ENCODE results near the gene HTR5A.
"Not testable (repeated sequence)": the region's sequence is repeated elsewhere in the genome, so short reads cannot be mapped to it uniquely, and the experiment has no call there.

HTR5A gene

DNA sequence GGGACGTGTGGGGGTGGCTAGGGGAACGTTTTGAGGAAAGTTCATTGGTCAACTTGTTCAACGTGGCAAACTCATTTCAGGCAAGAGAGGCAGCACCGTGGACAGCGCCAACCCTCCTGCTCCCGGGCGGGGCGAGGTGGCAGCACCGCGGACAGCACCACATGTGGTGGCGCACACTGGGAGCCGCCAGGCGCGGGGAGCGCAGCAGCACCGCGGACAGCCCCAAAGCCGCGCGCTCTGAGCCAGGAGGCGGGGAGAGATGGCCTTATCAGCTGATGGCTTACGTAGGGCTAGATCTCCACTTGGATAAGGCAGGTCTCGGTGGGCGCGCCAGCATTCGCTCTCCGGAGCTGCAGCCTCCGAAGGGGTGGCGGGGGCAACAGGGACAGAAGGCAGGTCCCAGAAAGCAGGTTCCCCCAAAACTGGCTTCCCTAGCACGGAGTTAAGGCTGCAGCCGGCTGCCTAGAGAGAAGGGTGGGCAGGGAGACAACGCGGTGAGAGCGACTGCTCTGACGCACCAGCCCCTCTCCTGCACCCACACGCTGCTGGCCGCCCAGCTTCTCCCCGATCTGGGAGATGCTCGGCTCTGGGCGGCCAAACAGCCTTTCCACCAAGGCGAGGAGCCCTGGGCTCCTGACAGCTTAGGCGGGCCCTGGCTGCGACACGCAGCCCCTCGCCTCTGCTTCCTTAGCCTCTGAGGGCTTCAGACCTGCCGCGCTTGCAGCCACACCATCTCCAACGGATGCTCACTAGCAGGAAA is at the start of gene HTR5A:
HTR5A (plus strand) TSS at position 333 of the 760 bp plus-strand sequence. CDS start 576 bp downstream, outside the sequence.
- peak; percentile 34 to 71 (median 46) for DNase-seq

DNA sequence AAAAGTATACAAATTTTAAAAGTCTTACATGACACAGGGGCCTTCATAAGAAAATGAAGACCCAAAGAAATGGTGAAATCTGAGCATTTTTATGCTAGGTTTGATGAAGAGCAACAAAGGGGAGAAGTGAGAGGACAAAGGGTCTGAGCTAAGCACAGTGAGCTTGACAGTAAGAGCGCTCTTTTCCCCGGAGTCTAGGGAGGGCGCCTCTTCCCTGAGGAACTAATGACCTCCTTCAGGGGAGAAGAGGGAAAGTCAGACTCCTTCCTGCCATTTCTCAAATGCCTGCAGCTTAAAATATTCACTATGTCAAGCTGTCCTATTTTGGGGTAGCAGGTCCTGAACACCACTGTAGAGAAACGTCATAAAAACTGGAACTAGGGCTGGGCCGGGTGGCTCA is 49.1 kb upstream of the HTR5A start:
- no peak for DNase-seq

DNA sequence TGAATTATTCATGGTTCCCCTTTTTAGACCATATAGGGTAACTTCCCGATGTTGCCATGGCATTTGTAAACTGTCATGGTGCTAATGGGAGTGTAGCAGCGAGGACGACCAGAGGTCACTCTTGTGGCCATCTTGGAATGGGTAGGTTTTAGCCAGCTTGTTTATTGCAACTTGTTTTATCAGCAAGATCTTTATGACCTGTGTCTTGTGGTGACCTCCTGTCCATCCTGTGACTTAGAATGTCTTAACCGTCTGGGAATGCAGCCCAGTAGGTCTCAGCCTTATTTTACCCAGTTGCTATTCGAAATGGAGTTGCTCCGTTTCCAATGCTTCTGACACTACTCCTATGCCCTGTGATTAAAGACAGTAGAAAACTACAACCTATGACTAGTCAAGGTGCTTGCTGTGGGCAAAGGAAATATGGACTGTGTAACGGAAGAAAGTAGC is 48.4 kb upstream of the HTR5A start:
- no peak for DNase-seq

DNA sequence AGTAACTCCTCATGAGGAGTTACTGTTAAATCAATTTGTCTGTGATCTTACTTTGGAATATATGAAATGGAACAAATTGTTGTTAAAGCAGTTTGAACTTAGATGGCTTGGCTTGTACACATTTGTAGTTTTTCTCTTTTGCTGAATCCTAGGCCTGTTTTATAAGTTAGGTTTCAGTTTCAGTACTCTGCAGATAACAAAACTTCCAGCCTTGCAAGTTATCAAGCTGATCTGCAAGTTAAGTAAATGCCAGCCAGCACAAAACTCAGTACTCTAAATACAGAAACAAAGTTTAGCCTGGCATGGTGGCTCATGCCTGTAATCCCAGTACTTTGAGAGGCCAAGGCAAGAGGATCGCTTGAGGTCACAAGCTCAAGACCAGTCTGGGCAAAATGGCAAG is 42.2 kb upstream of the HTR5A start:
- DNase-seq = no peak

DNA sequence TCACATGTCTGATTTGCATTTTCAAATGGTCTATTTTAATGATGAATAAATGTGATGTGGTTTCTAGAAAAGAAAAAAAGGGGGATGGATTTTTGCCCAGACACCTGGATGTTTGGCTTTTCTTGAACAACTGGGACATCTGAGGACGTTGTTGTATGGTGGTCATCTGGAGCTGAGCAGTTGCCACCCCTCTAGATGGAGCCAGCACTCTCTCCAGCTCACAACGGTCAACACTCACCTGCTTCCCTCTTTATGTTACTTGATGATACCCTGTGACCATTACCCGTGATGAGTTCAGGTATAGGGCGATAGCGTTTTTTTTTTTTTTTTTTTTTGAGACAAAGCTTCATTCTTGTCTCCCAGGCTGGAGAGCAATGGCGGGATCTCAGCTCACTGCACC is 37.1 kb upstream of the HTR5A start:
- no peak for DNase-seq

DNA sequence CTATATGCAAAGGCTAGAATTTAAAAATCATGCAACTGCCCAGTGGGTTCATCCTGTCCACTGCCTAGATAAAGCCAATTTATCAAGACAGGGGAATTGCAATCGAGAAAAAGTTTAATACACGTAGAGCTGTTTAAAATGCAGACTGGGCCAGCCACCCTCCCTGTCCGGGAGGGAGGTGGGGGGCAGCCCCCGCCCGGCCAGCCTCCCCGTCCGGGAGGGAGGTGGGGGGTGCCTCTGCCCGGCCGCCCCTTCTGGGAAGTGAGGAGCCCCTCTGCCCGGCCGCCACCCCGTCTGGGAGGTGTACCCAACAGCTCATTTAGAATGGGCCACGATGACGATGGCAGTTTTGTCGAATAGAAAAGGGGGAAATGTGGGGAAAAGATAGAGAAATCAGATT is 35.6 kb upstream of the HTR5A start:
- not testable (repeated sequence) for DNase-seq

DNA sequence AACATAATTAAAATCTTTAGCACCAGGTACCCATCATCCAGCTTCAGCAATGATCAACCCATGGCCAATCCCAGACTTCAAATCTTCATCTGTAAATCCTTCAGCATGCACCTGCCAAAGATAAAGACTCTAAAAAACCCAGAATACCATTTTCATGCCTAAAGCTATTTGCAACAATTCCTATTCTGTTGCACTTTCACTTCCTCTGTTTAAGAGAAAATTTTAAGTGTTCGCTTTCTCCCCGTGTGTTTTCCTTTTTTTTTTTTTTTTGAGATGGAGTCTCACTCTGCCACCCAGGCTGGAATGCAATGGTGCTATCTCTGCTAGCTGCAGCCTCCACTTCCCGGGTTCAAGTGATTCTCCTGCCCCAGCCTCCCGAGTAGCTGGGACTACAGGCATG is 31.8 kb upstream of the HTR5A start:
- no peak for DNase-seq

DNA sequence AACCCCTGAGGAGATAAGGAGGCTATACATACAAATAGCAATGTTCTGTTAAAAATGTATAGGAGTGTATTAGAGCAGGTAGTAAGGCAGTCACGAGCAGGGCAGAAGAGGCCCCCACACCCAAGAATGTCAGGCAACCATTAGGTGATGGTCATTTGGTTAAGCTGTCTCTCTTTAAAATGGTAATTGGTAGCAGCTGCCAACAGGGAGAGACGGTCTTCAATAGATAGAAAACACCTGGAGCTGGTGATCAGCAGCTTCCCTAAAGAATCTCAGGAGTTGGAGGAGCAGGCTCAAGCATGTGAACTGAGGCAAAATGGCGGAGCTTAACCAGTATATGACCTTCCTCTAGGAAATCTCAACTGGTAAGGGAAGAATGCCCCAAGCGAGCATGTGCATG is 26.4 kb upstream of the HTR5A start:
- DNase-seq = no peak

DNA sequence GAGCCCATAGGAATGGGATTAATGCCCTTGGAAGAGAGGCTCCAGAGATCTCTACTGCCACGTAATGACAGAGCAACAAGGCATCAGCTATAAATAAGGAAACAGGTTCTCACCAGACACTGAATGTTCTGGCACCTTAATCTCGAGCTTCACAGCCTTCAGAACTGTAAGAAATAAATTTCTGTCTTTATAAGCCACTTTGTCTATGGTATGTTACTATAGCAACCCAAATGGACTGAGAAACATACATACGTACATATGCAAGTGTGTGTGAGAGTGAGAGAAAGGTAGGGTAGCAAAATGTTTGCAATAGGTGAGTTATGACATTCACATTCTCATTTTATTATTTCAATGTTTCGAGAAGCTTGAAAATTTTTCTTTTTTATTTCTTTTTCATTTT is 22.1 kb upstream of the HTR5A start:
- no peak for DNase-seq

DNA sequence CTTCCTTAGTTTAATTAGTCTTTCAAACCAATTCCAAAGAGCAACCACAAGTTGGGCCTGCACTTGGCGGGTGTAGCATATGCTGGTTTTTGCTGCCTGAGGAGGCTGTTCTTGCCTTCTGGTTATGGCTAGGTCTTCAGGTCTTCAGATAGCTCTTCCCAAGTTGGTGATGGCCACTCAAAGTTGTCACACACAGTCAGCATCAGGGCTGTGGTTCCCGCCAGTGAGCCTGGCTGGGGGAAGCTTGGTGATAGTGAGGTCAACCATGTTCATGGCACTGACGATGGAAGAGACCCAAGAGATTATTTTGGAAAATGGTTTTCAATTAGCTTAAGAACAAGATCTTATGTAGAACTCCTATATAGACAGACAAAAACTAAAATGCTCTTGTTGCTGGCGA is 18.8 kb upstream of the HTR5A start:
- DNase-seq = no peak

DNA sequence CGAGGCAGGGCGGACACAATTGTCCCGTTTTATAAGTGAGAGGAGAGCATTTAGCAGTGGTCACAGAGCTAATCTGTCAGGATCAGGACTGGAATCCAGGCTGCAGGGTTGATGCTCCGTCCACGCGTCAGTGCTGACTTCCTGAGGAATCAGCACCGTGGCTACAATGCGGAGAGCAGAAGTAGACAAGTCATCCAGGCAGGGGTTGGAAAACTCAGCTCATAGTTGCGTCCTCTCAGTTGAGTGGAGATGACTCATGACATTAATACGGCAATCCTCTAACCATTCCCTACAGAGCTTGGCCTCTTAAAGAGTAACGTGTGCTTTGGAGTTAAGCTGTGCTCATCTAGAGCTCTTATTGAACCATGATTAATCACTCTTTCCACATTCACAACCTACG is 17.1 kb upstream of the HTR5A start:
- DNase-seq = no peak

DNA sequence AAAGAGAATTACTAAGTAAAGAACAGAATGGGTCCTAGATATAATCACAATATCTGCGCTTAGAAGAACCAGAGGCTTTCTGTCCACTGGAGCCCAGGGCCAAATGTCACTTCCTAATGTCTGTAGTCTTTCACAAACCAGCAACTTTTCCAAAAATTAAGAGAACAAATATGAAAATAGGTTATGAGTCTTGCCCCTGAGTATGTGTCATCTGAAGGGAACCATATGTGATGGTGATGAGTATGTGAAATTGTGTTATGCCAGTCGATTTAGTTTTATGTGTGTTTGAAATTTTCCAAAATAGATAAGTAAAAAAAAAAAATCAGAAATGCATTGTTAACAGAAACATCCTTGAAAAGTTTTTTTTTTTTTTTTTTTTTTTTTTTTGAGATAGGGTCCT is 15.4 kb upstream of the HTR5A start:
- no peak for DNase-seq

DNA sequence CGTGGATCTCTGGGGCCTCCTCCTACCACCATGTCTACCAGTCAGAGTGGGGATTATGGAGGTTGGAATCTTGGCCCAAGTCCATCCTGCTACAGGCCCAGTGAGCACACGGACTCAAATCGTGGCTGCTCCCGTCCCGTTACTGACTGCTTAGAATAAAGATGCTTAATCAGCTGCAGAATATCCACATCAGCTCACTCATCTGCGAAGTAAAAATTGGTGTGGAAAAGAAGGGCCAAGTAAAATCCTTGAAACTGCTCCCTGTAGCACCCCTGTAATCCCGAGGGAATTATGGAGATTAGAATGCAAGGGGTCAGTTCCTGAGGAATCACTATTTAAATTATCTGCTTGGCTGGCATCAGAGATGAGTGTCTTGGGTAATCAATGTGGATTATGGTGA is 13.0 kb upstream of the HTR5A start:
- no peak for DNase-seq

DNA sequence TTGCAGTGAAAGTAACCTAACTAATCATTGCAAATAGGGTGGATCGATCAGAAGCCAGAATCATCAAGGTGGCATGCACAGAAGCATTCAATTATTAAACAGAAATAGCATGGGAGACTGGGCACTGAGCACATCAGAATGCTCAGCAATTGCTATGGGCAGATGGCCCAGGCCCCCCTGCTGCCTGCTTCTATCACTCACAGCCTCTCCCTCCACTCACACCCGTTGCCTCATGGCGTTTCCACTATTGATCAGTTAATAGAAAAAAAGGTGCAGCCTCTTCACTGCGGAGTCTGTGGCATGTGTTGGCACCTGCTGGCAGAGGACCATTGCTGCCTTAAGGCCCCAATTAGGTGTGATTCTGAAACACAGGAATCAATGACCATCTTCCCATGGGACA is 11.2 kb upstream of the HTR5A start:
- DNase-seq = no peak

DNA sequence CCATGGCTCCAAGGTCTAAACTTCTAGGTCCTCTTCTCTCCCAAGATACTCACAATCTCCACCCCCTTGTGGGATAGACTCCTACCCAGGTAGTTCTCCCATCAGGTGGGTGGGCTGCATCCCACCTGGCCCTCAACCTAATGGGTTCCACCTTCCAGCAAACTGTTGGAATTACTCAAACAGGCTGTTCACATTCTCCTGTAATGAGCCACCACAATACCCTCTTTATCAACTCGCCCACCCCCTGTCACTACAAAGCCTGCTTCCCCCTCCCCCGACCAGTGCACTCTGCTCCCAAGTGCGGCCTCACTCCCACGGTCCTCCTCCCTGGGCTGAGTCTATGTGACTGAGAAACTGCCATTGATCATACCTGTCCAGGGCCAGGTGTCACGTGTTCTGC is 10.4 kb upstream of the HTR5A start:
- DNase-seq = no peak

DNA sequence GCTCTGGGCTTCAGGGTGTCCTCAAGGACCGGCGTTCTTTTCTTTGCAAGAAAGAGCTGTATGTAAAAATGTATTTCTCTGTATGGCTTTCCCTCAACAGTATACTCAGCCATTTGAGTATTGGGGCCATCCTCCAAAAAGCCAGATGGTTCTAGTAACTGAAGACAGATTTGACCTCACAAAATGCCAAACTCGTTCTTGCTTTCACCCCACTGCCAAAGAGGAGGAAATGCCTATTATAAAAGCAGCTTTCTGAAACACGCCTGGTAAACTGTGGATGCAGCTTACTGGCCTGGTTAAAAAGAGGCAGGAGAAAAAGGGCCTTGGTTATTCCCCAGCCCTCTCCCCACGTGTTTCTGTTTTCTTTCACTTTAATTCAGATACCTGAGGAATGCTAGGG is 7.7 kb upstream of the HTR5A start:
- DNase-seq = no peak

DNA sequence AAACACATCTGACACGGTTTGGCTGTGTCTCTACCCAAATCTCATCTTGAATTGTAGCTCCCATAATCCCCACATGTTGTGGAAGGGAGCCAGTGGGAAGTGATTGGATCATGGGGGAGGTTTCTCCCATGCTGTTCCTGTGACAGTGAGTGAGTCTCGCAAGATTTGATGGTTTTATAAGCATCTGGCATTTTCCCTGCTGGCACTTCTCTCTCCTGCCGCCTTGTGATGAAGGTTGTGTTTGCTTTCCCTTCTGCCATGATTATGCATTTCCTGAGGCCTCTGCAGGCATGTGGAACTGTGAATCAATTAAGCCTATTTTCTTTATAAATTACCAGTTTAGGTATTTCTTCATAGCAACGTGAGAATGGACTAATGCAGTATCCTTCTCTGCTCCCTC is 5.9 kb upstream of the HTR5A start:
- no peak for DNase-seq

DNA sequence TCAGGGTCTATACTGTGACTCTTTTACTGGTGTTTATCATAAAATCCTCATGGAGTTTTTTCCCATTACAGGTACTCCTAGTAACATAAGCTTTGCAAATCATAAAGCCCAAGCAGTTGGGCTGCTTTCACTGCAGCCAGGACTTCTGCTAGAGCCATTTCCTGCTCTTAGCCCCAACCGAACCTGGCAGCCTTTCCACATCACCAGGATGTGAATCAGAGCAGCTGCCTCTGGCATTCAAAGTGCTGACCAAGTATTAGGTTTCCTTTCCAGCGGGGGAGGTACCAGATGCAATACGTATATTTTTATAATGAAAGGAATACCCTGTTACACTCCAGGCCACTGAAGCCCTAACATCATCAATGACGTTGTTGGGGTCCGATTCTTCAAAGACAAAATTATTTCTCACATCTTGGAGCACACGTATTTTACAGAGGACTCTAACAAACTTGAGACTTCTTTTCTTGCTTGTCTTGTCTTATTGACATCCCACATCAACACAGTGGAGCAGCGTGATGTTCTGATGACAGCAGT is 3.6 kb upstream of the HTR5A start:
- no peak for DNase-seq

DNA sequence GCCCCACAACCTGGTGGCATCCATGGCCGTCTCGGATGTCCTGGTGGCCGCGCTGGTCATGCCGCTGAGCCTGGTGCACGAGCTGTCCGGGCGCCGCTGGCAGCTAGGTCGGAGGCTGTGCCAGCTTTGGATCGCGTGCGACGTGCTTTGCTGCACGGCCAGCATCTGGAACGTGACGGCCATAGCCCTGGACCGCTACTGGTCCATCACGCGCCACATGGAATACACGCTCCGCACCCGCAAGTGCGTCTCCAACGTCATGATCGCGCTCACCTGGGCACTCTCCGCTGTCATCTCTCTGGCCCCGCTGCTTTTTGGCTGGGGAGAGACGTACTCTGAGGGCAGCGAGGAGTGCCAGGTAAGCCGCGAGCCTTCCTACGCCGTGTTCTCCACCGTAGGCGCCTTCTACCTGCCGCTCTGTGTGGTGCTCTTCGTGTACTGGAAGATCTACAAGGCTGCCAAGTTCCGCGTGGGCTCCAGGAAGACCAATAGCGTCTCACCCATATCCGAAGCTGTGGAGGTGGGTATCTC is 1.1 kb downstream of the HTR5A start:
- DNase-seq = no peak

DNA sequence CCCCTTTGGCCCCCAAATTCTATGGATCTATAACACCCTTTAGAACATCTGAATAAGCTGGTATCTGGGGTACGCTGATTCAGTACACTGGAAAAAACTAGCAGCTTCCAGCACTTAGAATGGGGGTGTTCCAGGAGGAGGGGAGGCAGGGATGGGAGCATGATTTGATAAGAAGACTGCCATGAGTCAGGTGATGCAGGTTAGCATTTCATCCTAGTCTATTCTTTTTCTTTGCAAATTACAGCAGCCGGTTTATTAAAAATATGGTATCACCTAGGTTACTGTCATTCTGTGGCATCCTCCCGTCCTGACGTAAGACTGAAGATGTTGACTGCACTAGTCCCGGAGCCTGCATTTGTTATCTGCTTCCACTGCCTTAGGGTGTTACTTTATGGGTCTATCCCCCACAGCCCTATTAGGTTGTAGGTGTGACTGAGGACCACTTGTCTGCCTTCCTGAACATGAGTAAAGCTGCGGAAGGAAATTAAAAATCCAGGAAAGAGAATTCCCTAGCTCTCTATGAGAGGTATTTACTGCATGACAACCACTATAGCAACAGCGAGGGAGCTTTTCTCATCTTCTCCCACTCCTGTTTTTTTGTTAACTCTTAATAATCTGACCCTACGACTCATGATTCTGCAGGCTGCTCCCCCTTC is 1.9 kb downstream of the HTR5A start:
- DNase-seq = no peak

DNA sequence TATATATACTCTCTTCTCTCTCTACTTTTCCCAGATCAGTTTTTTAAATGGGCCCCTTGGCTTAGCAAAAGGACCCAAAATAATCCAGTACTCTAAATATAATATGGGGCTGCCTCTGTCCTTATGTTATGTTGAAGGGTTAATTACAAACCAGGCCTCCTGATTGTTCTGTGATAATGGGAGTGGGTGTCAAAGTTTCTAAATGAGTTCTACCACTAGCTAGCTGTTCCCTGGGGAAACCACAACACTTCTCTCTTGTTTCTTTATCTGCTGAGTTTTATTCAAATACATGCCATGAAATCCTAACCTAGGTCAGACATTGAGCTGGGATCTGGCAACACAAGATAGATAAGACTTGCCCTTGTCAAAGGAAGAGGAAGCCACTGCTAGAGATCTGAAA is 3.8 kb downstream of the HTR5A start:
- no peak for DNase-seq

DNA sequence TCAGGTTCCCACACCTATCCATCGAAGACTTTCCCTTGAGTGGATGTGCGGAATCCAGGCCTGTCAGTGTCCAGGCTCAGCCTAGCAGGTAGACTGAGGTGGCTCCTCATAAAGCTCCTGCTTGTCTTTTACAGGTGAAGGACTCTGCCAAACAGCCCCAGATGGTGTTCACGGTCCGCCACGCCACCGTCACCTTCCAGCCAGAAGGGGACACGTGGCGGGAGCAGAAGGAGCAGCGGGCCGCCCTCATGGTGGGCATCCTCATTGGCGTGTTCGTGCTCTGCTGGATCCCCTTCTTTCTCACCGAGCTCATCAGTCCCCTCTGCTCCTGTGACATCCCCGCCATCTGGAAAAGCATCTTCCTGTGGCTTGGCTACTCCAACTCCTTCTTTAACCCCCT is 13.9 kb downstream of the HTR5A start:
- no peak for DNase-seq

DNA sequence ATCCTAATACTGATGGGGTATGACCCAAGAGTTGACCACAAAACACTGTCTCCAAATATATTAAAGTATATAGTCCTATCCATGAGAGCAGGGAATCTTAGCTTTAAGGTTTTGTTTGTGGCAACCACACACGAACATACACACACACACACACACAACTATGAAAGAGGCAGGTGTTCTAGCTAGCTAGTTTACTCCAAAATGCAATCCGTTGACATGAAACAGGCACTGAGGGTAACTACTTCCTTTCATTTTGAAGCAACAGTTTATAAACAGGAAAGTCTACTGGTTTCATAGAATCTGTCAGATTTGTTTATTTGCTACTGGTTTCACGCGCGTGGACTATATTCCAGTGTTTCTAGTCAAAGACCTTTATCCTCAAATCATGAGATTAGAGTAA is 14.8 kb downstream of the HTR5A start:
- no peak for DNase-seq

DNA sequence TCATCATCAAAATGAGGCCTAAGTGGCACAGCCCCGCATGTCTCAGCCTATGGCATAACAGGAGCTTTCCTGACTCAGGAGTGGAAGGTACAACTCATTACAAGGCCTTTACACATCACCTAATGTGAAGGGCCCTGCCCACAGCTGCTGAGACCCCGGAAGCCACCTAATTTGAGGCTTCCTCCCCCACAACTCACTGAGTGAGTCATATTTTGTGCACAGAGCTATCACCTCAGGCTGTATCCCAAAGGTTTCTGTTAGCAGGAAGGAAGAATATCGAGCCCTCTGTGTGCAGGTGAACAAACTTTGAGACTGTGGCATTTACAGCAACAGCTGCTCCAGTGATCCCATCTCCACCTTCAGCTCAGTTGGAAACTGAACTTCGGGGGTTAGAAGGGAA is 20.6 kb downstream of the HTR5A start:
- DNase-seq = no peak
